Stimulated activated CD4-positive, alpha-beta T cell treated with anti-CD3 and anti-CD28 coated beads, TNF-alpha, amount 100 ng/mL, for 24 hours (primary cell): ENCODE data around the gene SLC39A11.
"Not testable (repeated sequence)": the region's sequence is repeated elsewhere in the genome, so short reads cannot be mapped to it uniquely, and the experiment has no call there.

Experiments
- DNase-seq, 3 experiments: peaks; one replicate each; pipeline ENCODE4 v3.0.0-alpha.2; 2020; ENCODE audit warnings: low read depth in 3 of 3

The SLC39A11 gene

GRCh38 chr17:72657467-72658317, 434.8 kb downstream of the SLC39A11 start:
- no peak for DNase-seq

GRCh38 chr17:72656130-72656763, 436.2 kb downstream of the SLC39A11 start:
- no peak for DNase-seq

- no peak for DNase-seq
Observed at GRCh38 chr17:72654706-72655105, 437.8 kb downstream of the SLC39A11 start.

GRCh38 chr17:72651988-72652387, 440.5 kb downstream of the SLC39A11 start:
- DNase-seq, result no peak

GRCh38 chr17:72648702-72649101, 443.8 kb downstream of the SLC39A11 start:
- DNase-seq, result no peak

GRCh38 chr17:72646176-72646575, 446.3 kb downstream of the SLC39A11 start:
- DNase-seq, result no peak

- no peak for DNase-seq
Observed at GRCh38 chr17:72644492-72644891, 448.0 kb downstream of the SLC39A11 start.

- no peak for DNase-seq
Observed at GRCh38 chr17:72643575-72644216, 448.8 kb downstream of the SLC39A11 start.

GRCh38 chr17:72642720-72643119, 449.8 kb downstream of the SLC39A11 start:
- DNase-seq, result no peak

GRCh38 chr17:72640415-72641165, 451.9 kb downstream of the SLC39A11 start:
- no peak for DNase-seq

- DNase-seq, result no peak
Observed at GRCh38 chr17:72639711-72640110, 452.8 kb downstream of the SLC39A11 start.

- not testable (repeated sequence) for DNase-seq
Observed at GRCh38 chr17:72638932-72639331, 453.6 kb downstream of the SLC39A11 start.

GRCh38 chr17:72635034-72635635, 457.4 kb downstream of the SLC39A11 start:
- DNase-seq, result no peak

GRCh38 chr17:72634621-72635020, 457.9 kb downstream of the SLC39A11 start:
- DNase-seq, result no peak

- no peak for DNase-seq
Observed at GRCh38 chr17:72631949-72632684, 460.4 kb downstream of the SLC39A11 start.

GRCh38 chr17:72631568-72631948, 460.9 kb downstream of the SLC39A11 start:
- no peak for DNase-seq

GRCh38 chr17:72624652-72625051, 467.8 kb downstream of the SLC39A11 start:
- no peak for DNase-seq

- no peak for DNase-seq
Observed at GRCh38 chr17:72624226-72624625, 468.3 kb downstream of the SLC39A11 start.

GRCh38 chr17:72622661-72623433, 469.6 kb downstream of the SLC39A11 start:
- DNase-seq, result no peak
